ENCODE results near the gene MDC1.
A peak's percentile ranks its signal among the peaks of the same experiment; 100 is the strongest.

MDC1 gene

GRCh38 chr6:30683183-30683979 lies 33.7 kb downstream of the MDC1 start:
- peak overlapping the region; percentile 88 for H3K27ac Mint-ChIP-seq
- peaks cover 81% of the 10 kb centered on the region for H3K4me1 Mint-ChIP-seq
- H3K27me3 Mint-ChIP-seq (ENCODE audit: low read depth, poor library complexity): peaks cover 9% of the 10 kb centered on the region
- peaks cover 38% of the 10 kb centered on the region for H3K36me3 Mint-ChIP-seq (ENCODE audit: low read depth)
- H3K9me3 Mint-ChIP-seq: no peaks in the 10 kb centered on the region
- no peak for TF ChIP-seq CTCF (IDR thresholded peaks at IDR 0.05)
- DNase-seq: peak; percentile 9
- H3K4me3 Mint-ChIP-seq: peak overlapping the region; percentile 87

DNA sequence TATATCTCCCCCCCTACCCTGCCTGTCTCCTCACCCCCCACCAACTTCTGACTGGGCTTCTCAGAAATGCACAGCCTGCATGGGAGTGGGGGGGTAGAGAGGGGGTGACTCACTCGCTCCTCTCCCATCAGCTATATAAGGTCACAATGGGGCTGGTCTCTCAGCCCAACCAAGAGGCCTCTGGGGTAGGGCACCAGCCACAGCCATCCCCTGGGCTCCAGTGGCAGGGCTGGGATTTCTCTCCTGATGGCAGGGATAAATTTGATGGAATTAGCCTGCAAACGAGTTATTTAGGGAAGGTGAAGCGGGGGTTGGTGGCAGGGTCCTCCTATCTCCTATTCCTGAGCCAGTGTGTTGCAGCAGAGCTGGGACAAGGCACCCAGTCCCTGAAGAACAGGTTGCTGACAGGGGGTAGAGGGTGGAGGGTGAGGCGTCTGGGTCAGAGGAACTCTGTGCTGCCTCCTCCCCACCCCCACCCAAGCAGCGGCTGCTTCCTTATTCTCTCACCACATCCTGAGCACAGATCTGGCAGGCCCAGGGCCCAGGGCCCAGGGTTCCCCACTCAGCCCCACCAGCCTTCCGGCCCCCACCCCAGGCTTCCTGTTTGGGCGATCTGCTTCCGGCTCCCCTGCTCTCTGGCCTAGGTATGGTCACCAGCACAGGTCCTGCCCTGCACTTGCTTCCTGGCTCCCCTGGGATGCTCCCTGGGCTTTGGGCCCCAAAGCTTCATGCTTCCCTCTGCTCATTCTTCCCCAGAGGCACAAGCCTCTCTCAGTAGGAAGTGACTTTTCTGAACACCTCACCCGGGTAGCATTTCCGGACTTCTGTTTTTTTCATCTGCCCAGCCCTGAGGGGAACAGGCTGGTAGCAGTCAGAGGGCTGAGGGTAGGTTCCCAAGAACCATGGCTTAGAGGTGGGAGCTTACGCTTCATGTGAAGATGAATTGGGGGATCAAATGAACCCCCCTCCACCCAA lies 34.7 kb downstream of the MDC1 start:
- no peak for TF ChIP-seq CTCF (IDR thresholded peaks at IDR 0.05)
- Mint-ChIP-seq H3K4me1 (peaks cover 71% of the 10 kb centered on the region), H3K9me3 (no peaks in the 10 kb centered on the region), H3K27me3 (ENCODE audit: low read depth, poor library complexity) (peaks cover 9% of the 10 kb centered on the region), H3K27ac (peak overlapping the region; percentile 88), H3K4me3 (peak overlapping the region; percentile 87), H3K36me3 (ENCODE audit: low read depth) (peaks cover 34% of the 10 kb centered on the region)
- DNase-seq: peak; percentile 33

- DNase-seq: no peak
- Mint-ChIP-seq H3K27ac (no peak overlapping the region), H3K4me1 (peaks cover 71% of the 10 kb centered on the region), H3K27me3 (ENCODE audit: low read depth, poor library complexity) (peaks cover 9% of the 10 kb centered on the region), H3K4me3 (peak overlapping the region; percentile 87), H3K36me3 (ENCODE audit: low read depth) (peaks cover 37% of the 10 kb centered on the region), H3K9me3 (no peaks in the 10 kb centered on the region)
- TF ChIP-seq CTCF (IDR thresholded peaks at IDR 0.05): no peak
These were observed 35.3 kb downstream of the MDC1 start for GRCh38 chr6:30681766-30682142.

DNA sequence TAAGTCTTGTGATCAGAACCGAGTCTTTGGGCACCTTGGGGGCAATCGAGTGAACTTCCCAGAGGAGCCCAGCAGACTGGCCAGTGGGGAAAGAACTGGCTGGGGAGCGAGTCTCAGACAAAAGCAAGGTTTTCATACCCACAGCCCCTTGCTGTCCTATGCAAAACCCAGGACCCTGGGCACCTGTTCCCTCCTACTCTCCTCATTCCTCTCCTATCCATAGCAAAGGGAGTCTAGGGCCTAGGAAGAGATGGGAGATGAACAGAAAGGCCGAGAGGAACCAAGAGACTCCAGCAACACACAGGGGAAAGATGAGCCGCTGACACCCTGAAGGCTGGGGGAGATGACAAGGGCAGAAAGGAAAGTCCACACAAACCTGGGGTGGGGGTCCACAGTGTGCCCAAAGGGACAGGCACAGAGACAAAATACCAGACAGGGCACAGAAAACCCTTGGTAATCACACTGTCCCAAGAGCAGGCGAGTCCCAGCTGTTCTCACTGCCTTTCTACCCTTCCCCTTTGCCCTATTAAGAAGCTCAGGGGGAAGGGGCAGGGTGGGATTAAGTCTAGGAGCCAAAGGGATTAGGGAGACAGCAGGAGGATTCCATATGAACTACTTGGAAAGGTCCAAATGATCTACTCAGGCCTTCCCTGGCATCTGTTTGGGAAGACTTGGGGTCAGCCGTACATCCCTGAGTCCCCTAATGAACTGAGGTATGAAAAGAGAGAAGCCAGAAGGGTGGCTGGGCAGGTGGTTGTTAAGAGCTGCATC lies 37.1 kb downstream of the MDC1 start:
- TF ChIP-seq CTCF (IDR thresholded peaks at IDR 0.05): no peak
- no peak for DNase-seq
- H3K4me3 Mint-ChIP-seq: peak overlapping the region; percentile 21
- H3K27ac Mint-ChIP-seq: no peak overlapping the region
- H3K9me3 Mint-ChIP-seq: no peaks in the 10 kb centered on the region
- H3K4me1 Mint-ChIP-seq: peaks cover 56% of the 10 kb centered on the region
- H3K36me3 Mint-ChIP-seq (ENCODE audit: low read depth): peaks cover 43% of the 10 kb centered on the region
- peaks cover 9% of the 10 kb centered on the region for H3K27me3 Mint-ChIP-seq (ENCODE audit: low read depth, poor library complexity)

DNA sequence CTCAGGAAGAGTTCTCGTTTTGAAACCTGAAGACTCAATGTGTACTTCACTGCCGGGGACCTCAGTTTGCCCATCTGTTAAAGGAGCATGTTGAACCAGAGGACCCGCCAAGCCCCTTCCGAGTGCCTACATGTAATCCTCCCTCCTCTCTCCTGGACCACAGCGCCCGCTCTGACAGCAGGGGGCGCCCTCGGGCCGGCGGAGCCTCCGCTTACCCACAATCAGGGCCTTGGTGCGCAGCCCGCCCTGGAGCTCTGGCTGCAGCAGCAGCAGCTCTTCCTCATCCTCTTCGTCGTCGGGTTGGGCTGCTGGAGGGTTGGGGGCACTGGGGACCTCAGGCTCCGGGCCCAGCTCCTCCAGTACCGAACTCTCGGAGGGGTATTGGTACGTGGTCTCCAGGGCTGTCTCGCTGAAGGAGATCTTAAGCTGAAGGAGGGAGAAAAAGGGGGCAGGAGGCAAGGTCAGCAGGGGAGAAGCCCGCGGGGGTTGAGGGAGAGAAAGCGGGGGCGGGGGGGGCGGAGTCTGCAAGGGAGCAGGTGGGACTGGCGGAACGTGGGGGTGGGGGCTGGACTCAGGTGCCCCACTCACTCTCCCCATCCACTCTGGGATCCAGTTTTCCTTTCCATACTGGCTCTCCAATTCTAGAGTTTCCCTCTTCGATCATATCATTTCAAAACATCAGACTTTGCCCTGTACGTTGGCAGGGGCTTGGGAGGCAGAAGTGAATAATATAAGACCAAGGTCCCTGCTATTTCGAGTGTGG lies 37.9 kb downstream of the MDC1 start:
- H3K27ac Mint-ChIP-seq: no peak overlapping the region
- TF ChIP-seq CTCF (IDR thresholded peaks at IDR 0.05): peak; percentile 93
- DNase-seq: peak; percentile 91
- no peaks in the 10 kb centered on the region for H3K9me3 Mint-ChIP-seq
- H3K36me3 Mint-ChIP-seq (ENCODE audit: low read depth): peaks cover 41% of the 10 kb centered on the region
- peaks cover 49% of the 10 kb centered on the region for H3K4me1 Mint-ChIP-seq
- peaks cover 9% of the 10 kb centered on the region for H3K27me3 Mint-ChIP-seq (ENCODE audit: low read depth, poor library complexity)
- H3K4me3 Mint-ChIP-seq: peak overlapping the region; percentile 54

Measured in nephron progenitor cell (in vitro differentiated cells).